NCI-H2227 (cell line): ENCODE data around the gene WDR1.

Experiments
- DNase-seq: peaks from one replicate; lab custom pipeline; 2025; ENCODE audit not compliant: unreplicated experiment; lab: John Stamatoyannopoulos, UW

Gene WDR1

GRCh38 chr4:10075158-10075863 lies 41.3 kb downstream of the WDR1 start:
- DNase-seq: no peak

- DNase-seq: no peak
Measured at GRCh38 chr4:10074767-10075105, 41.9 kb downstream of the WDR1 start.

GRCh38 chr4:10074076-10074766 lies 42.4 kb downstream of the WDR1 start:
- no peak for DNase-seq

- no peak for DNase-seq
Measured at GRCh38 chr4:10072420-10073017, 44.1 kb downstream of the WDR1 start.

GRCh38 chr4:10069075-10069642 lies 47.4 kb downstream of the WDR1 start:
- DNase-seq: no peak

GRCh38 chr4:10066670-10067651 lies 49.6 kb downstream of the WDR1 start:
- peak; percentile 21 for DNase-seq

- no peak for DNase-seq
Measured at GRCh38 chr4:10066206-10066605, 50.4 kb downstream of the WDR1 start.

- peak; percentile 45 for DNase-seq
Measured at GRCh38 chr4:10063544-10064300, 52.9 kb downstream of the WDR1 start.

GRCh38 chr4:10061650-10062415 lies 54.8 kb downstream of the WDR1 start:
- no peak for DNase-seq

GRCh38 chr4:10058371-10058770 lies 58.2 kb downstream of the WDR1 start:
- DNase-seq: no peak

- DNase-seq: no peak
Measured at GRCh38 chr4:10057023-10057395, 59.6 kb downstream of the WDR1 start.

GRCh38 chr4:10056334-10057022 lies 60.1 kb downstream of the WDR1 start:
- no peak for DNase-seq

GRCh38 chr4:10055871-10056270 lies 60.7 kb downstream of the WDR1 start:
- DNase-seq: no peak

GRCh38 chr4:10054571-10055041 lies 62.0 kb downstream of the WDR1 start:
- DNase-seq: no peak

- no peak for DNase-seq
Measured at GRCh38 chr4:10053635-10054453, 62.8 kb downstream of the WDR1 start.

- no peak for DNase-seq
Measured at GRCh38 chr4:10051517-10052135, 65.0 kb downstream of the WDR1 start.

GRCh38 chr4:10050721-10051120 lies 65.9 kb downstream of the WDR1 start:
- no peak for DNase-seq
